Dendritic cell treated with granulocyte-macrophage colony-stimulating factor and Interleukin-4, amounts not matched to agents 40 ng/mL and 50 ng/mL, for 4 days (primary cell): ENCODE measurements around the gene RET.
A peak's percentile ranks its signal among the peaks of the same experiment; 100 is the strongest.
"Not testable (repeated sequence)": the region's sequence is repeated elsewhere in the genome, so short reads cannot be mapped to it uniquely, and the experiment has no call there.

ENCODE experiments used
- H3K27ac Mint-ChIP-seq: one replicate; pipeline ENCODE4 v1.8.0; 2022; ENCODE audit warnings: mild to moderate bottlenecking, mixed read lengths
- H3K27me3 Mint-ChIP-seq: one replicate; pipeline ENCODE4 v1.8.0; 2022; ENCODE audit warnings: mild to moderate bottlenecking, mixed read lengths
- H3K36me3 Mint-ChIP-seq: one replicate; pipeline ENCODE4 v1.8.0; 2022; ENCODE audit warnings: low read depth, mixed read lengths
- H3K4me1 Mint-ChIP-seq: one replicate; pipeline ENCODE4 v1.8.0; 2022; ENCODE audit warnings: low read depth, mixed read lengths
- H3K4me3 Mint-ChIP-seq: one replicate; pipeline ENCODE4 v1.8.0; 2022; ENCODE audit warnings: mild to moderate bottlenecking, moderate library complexity, mixed read lengths
- H3K9me3 Mint-ChIP-seq: one replicate; pipeline ENCODE4 v1.8.0; 2022; ENCODE audit warnings: mixed read lengths
- intact Hi-C: fragments of 100-400 bp; cut with micrococcal nuclease; formaldehyde crosslinking; loops from one replicate; pipeline ENCODE4 v1.15.0; 2022

The RET gene

DNA sequence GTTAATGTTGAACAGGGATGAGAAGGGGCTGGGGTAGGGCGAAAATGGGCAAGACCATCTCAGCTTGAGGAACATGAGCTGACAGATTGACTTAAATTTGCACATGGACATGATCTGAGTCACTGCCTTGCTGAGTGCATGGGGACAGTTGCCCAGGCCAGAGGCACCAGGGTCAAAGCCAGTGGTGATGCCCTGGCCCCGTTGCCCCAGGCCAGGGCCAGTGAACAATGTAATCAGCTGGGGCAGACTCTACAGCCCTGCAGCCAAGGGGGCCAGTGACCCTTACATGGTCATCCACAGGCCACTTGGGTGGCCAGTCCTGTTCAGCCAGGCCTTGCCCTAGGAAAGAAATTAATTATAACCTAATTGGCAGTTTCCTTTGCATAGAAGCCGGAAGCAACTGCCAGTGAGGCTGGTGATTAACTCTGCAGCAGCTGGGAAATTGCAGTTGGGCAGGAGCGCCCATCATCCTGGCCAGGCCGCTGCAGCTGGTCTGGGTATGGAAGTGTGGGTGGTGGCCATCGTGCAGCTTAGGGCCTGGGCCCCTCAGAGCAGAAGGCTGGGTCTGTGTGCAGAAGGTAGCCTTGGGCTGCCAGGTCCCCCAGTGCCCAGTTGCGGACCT lies 9.6 kb downstream of the RET start:
- H3K4me1 Mint-ChIP-seq = peaks cover 10% of the 10 kb centered on the region
- H3K27me3 Mint-ChIP-seq = peaks cover 47% of the 10 kb centered on the region
- intact Hi-C loops = no loop called here

DNA sequence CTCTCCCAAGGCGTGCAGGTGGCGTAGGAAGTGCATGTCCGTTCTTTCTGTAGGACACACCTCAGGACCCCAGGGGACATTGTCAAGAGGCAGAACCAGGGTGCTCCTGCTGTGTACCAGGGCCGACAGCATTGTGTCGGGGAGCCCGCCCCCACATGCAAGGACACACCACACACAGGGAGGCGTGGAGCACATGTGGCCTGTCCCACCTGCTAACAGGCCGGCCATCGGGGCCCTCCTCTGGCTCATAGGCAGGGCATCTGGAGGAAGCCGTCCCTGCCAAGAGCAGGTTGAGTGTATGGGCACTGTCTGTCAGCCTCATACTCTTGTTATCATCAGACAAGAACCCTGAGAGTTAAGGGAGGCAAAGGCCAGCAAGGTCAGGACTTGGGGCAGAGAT lies 12.7 kb downstream of the RET start:
- intact Hi-C loops = no loop called here
- Mint-ChIP-seq H3K4me1 (peaks cover 24% of the 10 kb centered on the region), H3K27me3 (peaks cover 49% of the 10 kb centered on the region), H3K4me3 (no peak overlapping the region), H3K9me3 (no peaks in the 10 kb centered on the region), H3K36me3 (no peaks in the 10 kb centered on the region), H3K27ac (no peak overlapping the region)

More for the DNA sequence above, 9.6 kb downstream of the RET start:
- Mint-ChIP-seq H3K36me3 (no peaks in the 10 kb centered on the region), H3K9me3 (no peaks in the 10 kb centered on the region), H3K4me3 (no peak overlapping the region), H3K27ac (no peak overlapping the region)

DNA sequence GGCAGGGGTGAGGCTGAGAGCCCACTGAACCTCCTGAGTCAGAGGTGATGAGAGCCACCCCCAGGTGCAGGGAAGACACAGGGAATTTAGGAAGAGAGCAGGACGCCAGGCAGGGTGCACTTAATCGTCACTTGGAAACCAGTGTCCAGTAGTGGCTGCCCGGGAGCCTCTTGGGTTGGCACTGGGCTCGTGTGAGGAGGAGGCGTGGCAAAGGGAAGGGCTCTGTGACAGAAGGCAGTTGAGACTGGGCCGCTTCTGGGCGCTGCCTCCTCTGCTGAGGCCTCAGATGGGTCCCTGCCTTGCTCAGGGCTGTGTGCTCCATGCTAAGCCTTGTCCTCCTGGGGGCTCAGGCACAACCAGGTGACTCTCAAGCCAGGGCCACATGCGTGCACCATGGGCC lies 13.3 kb downstream of the RET start:
- Mint-ChIP-seq H3K27me3 (peaks cover 50% of the 10 kb centered on the region), H3K4me1 (peaks cover 24% of the 10 kb centered on the region), H3K9me3 (no peaks in the 10 kb centered on the region), H3K27ac (no peak overlapping the region), H3K4me3 (no peak overlapping the region), H3K36me3 (no peaks in the 10 kb centered on the region)
- intact Hi-C loops = no loop called here

- H3K4me3 Mint-ChIP-seq = no peak overlapping the region
These were observed 13.8 kb downstream of the RET start for GRCh38 chr10:43090664-43091063.

DNA sequence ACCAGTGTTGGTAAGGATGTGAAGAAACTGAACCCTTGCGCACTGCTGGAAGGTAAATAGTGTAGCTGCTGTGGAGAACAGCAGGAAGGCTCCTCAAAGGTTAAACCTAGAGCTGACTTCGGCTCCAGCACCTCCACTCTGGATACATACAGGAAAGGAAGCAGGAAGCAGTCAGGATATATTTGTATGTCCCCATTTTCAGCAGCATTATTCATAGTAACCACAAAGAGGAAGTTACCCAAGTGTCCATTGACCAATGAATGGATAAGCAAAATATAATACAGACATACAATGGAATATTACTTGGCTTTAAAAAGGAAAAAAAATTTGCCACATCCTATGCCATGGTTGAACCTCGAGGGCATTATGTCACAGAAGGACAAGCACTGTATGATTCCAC lies 15.0 kb downstream of the RET start:
- Mint-ChIP-seq H3K27ac (no peak overlapping the region), H3K4me1 (peaks cover 24% of the 10 kb centered on the region), H3K36me3 (no peaks in the 10 kb centered on the region), H3K4me3 (no peak overlapping the region), H3K27me3 (peaks cover 50% of the 10 kb centered on the region), H3K9me3 (no peaks in the 10 kb centered on the region)
- intact Hi-C loops = loop anchor here (1.0 kb wide), 1 partner anchor 13 kb away; no protein-coding TSS in a partner anchor

More at GRCh38 chr10:43090664-43091063, 13.8 kb downstream of the RET start:
- Mint-ChIP-seq H3K27ac (no peak overlapping the region), H3K36me3 (no peaks in the 10 kb centered on the region), H3K9me3 (no peaks in the 10 kb centered on the region), H3K27me3 (peaks cover 51% of the 10 kb centered on the region), H3K4me1 (peaks cover 24% of the 10 kb centered on the region)
- intact Hi-C loops = no loop called here

- H3K9me3 Mint-ChIP-seq = no peaks in the 10 kb centered on the region
- peaks cover 43% of the 10 kb centered on the region for H3K27me3 Mint-ChIP-seq
- intact Hi-C loops = no loop called here
- H3K36me3 Mint-ChIP-seq = no peaks in the 10 kb centered on the region
- H3K4me1 Mint-ChIP-seq = peaks cover 24% of the 10 kb centered on the region
- H3K4me3 Mint-ChIP-seq = no peak overlapping the region
- H3K27ac Mint-ChIP-seq = no peak overlapping the region
These were observed 16.7 kb downstream of the RET start for GRCh38 chr10:43093423-43094076.

DNA sequence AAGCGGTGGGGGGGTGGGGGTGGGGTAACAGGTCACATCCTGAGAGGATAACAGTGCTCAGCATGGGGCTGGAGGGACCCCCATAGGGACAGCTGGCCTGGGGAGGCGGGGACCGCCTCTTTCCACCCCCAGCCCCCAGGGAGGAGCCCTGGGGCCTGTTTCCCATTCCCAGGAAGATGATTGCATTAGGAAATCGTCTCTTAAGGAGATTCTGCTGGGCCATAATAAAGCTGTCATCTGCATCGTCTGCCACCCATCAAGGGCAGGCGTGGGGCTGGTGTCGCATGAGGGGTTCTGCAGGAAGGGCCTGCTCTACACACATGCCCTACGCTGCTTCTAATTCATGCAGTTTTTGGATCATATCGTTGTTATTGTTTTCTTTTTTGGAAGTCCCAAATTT lies 17.2 kb downstream of the RET start:
- H3K27ac Mint-ChIP-seq = no peak overlapping the region
- H3K27me3 Mint-ChIP-seq = peaks cover 38% of the 10 kb centered on the region
- intact Hi-C loops = no loop called here
- no peaks in the 10 kb centered on the region for H3K9me3 Mint-ChIP-seq
- H3K36me3 Mint-ChIP-seq = no peaks in the 10 kb centered on the region
- H3K4me3 Mint-ChIP-seq = no peak overlapping the region
- H3K4me1 Mint-ChIP-seq = peaks cover 24% of the 10 kb centered on the region

DNA sequence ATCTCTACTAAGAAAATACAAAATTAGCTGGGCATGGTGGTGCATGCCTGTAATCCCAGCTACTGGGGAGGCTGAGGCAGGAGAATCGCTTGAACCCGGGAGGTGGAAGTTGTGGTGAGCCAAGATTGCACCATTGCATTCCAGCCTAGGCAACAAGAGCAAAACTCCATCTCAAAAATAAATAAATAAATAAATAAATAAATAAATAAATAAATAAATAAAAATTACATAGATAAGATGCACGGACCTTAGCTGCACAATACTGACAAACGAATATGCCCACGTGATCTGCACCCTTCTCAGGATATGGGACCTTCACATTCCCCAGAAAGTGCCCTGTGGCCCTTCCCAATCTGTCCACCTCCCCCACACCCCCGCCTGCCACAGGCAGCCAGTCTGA lies 22.5 kb downstream of the RET start:
- H3K27me3 Mint-ChIP-seq = peaks cover 36% of the 10 kb centered on the region
- H3K4me1 Mint-ChIP-seq, H3K27ac Mint-ChIP-seq, H3K36me3 Mint-ChIP-seq, H3K9me3 Mint-ChIP-seq, H3K4me3 Mint-ChIP-seq, intact Hi-C loops: not testable (repeated sequence)

DNA sequence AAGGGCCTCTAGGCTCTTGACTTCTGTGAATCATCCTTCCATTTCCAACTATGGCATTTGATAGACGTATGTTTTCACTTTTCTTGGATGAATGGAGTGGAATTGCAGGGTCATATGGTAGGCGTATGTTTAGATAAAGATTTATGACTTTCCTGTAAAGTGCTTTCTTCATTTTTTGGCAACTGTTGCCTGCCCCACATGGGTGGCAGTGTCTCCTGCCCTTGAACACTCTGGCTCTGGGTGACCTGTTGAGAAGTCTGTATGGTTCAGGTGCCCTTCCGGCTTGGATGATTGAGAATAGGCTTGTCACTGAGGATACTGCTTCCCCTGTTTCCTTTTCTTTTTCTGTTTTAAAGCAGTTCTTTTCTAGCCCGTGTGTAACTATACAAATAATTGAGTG lies 23.1 kb downstream of the RET start:
- intact Hi-C loops = no loop called here
- Mint-ChIP-seq H3K9me3 (no peaks in the 10 kb centered on the region), H3K4me1 (peaks cover 3% of the 10 kb centered on the region), H3K27ac (no peak overlapping the region), H3K27me3 (peaks cover 36% of the 10 kb centered on the region), H3K36me3 (no peaks in the 10 kb centered on the region), H3K4me3 (no peak overlapping the region)

GRCh38 chr10:43100366-43100765 lies 23.5 kb downstream of the RET start:
- Mint-ChIP-seq H3K27ac (no peak overlapping the region), H3K4me3 (no peak overlapping the region), H3K9me3 (no peaks in the 10 kb centered on the region), H3K4me1 (peaks cover 7% of the 10 kb centered on the region), H3K27me3 (peaks cover 37% of the 10 kb centered on the region), H3K36me3 (no peaks in the 10 kb centered on the region)
- intact Hi-C loops = no loop called here

DNA sequence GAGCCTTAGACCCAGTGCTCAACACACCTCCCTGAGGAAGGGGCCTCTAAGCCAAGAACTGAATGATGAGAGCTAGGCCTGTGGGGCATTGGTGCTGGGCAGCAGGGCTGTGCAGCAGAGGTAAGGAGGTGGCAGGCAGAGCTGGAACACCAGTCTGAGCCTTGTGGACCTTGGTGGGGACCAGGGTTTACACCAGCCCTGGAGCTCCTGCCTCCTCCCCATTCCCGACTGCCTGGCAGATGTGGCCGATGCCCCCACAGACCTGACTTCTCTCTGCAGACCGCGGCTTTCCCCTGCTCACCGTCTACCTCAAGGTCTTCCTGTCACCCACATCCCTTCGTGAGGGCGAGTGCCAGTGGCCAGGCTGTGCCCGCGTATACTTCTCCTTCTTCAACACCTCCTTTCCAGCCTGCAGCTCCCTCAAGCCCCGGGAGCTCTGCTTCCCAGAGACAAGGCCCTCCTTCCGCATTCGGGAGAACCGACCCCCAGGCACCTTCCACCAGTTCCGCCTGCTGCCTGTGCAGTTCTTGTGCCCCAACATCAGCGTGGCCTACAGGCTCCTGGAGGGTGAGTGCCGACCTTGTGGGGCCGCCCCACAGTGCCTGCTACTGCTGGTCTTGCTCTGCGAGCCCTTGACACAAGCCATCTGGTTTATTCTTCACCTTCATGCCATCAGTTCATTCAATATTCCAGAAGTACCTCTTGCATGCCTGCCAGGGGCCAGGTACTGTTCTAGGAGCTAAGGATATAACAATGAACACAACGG lies 25.4 kb downstream of the RET start:
- Mint-ChIP-seq H3K27me3 (peaks cover 37% of the 10 kb centered on the region), H3K36me3 (no peaks in the 10 kb centered on the region), H3K27ac (no peak overlapping the region), H3K9me3 (no peaks in the 10 kb centered on the region), H3K4me3 (no peak overlapping the region), H3K4me1 (peaks cover 26% of the 10 kb centered on the region)
- intact Hi-C loops = no loop called here

- Mint-ChIP-seq H3K27ac (peak overlapping the region; percentile 75), H3K4me3 (peak overlapping the region; percentile 75), H3K9me3 (no peaks in the 10 kb centered on the region), H3K4me1 (peaks cover 47% of the 10 kb centered on the region), H3K27me3 (peaks cover 35% of the 10 kb centered on the region), H3K36me3 (no peaks in the 10 kb centered on the region)
- intact Hi-C loops = loop anchor here (1.0 to 2.0 kb wide), 3 partner anchors 13 to 353 kb away; no protein-coding TSS in a partner anchor
These were observed 28.5 kb downstream of the RET start for GRCh38 chr10:43105102-43105955.

GRCh38 chr10:43105956-43106229 lies 29.0 kb downstream of the RET start:
- intact Hi-C loops = loop anchor here (1.0 to 2.0 kb wide), 3 partner anchors 14 to 353 kb away; no protein-coding TSS in a partner anchor
- Mint-ChIP-seq H3K9me3 (no peaks in the 10 kb centered on the region), H3K27me3 (peaks cover 37% of the 10 kb centered on the region), H3K4me1 (peaks cover 53% of the 10 kb centered on the region), H3K27ac (peak overlapping the region; percentile 75), H3K4me3 (no peak overlapping the region), H3K36me3 (no peaks in the 10 kb centered on the region)
